Upper lobe of right lung (tissue), 1 donor: Measurements from ENCODE around the gene ADAM22. TPM values are rescaled to one million over a fixed set of nuclear protein-coding genes. Genes with fewer than 3 reads are reported as not detected.

Experiments
- ATAC-seq: fragments of 200-7000 bp; cut with Tn5 transposase; one replicate; pipeline ENCODE4 v1.9.1; 2020; ENCODE audit warnings: mild to moderate bottlenecking, moderate library complexity
- DNase-seq: peaks from one replicate; pipeline ENCODE4 v3.0.0-alpha.2; 2020
- H3K27ac ChIP-seq: fragments of 200-600 bp; one replicate; pipeline ENCODE4 v1.8.0; 2022
- H3K27me3 ChIP-seq: fragments of 200-600 bp; one replicate; pipeline ENCODE4 v1.8.0; 2022; ENCODE audit warnings: mild to moderate bottlenecking
- H3K36me3 ChIP-seq: fragments of 200-600 bp; one replicate; pipeline ENCODE4 v1.8.0; 2022
- H3K4me1 ChIP-seq: fragments of 200-600 bp; one replicate; pipeline ENCODE4 v1.8.0; 2022
- H3K4me3 ChIP-seq: fragments of 200-600 bp; one replicate; pipeline ENCODE4 v1.8.0; 2022; ENCODE audit warnings: mild to moderate bottlenecking
- H3K9me3 ChIP-seq: fragments of 200-600 bp; one replicate; pipeline ENCODE4 v1.8.0; 2022
- intact Hi-C: fragments of 100-400 bp; cut with DNase I; formaldehyde crosslinking; loops from one replicate; pipeline ENCODE4 v1.11.0; 2022
- total RNA-seq: library from RNA; stranded (reverse); fragmentation: NEBNext Ultra II Directional; extraction: Animal tissue kit (Norgen Biotek cat#: 25700); gene quantifications from one replicate; pipeline ENCODE4 v1.2.1, GENCODE V29; 2021
- TF ChIP-seq, protein P1 (sequence below): fragments of 200-600 bp; IDR thresholded peaks from one replicate; pipeline ENCODE4 v1.8.0; 2022; ENCODE audit warnings: antibody characterized with exemption
- donor health status: DM: no; HTN: yes; CAD: no; lungs with severe emphysema.

The ADAM22 gene
- total RNA-seq, 1 donor from 2014 or later: 4.3 TPM

DNA sequence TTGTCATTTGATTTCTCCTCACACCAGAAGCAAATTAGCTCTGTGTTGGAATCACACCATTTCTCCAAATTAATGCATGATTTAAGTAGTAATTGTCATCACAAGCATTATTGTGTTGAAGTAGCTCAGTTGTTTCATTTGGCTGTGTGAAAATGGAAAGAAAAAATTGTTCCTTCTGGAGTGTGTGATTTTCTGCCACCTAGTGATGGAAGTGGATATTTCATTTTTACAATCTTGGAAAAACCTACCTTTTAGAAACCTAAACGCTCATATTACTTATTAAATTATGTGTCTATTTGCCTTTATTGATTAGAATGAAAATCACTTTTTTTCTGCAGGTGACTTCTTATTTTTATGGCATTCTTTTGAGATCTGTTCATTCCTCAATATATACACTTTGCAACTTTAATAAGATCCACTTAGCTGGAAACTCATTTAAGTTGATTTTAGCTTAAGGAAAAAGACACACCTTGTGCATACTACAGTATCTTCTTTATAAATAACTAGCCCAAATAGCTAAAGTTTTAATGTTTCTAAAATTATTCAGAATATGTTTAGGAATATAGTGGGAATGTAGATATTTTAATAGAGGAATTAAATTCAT, 235.8 kb downstream of the ADAM22 start:
- no peak for ATAC-seq
- H3K4me1 ChIP-seq: no peaks in the 10 kb centered on the region
- no peak overlapping the region for H3K4me3 ChIP-seq
- TF ChIP-seq, protein P1, sequence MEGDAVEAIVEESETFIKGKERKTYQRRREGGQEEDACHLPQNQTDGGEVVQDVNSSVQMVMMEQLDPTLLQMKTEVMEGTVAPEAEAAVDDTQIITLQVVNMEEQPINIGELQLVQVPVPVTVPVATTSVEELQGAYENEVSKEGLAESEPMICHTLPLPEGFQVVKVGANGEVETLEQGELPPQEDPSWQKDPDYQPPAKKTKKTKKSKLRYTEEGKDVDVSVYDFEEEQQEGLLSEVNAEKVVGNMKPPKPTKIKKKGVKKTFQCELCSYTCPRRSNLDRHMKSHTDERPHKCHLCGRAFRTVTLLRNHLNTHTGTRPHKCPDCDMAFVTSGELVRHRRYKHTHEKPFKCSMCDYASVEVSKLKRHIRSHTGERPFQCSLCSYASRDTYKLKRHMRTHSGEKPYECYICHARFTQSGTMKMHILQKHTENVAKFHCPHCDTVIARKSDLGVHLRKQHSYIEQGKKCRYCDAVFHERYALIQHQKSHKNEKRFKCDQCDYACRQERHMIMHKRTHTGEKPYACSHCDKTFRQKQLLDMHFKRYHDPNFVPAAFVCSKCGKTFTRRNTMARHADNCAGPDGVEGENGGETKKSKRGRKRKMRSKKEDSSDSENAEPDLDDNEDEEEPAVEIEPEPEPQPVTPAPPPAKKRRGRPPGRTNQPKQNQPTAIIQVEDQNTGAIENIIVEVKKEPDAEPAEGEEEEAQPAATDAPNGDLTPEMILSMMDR: peak; percentile 64
- H3K27ac ChIP-seq: no peak overlapping the region
- H3K27me3 ChIP-seq: no peaks in the 10 kb centered on the region
- H3K9me3 ChIP-seq: no peaks in the 10 kb centered on the region
- no peak for DNase-seq
- H3K36me3 ChIP-seq: no peaks in the 10 kb centered on the region
- intact Hi-C loops: no loop called here

DNA sequence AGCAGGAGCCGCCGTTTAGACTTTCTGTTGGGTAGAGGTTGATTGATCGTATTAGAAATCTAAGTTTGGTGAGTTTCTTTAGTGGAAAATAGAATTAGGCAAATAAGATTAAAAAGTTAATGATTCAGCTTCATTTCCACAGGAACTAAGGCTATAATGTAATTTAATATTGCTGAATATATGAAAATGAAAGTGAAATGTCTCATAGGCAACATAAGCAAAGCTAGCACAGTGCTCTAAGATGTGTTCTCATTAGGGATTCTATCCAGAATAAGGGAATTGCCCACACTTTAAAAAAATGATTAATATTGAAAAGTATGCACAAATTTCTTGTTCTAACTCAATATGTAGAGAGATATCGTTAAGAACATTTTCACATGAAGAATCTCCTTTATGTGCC, 238.8 kb downstream of the ADAM22 start:
- TF ChIP-seq, protein P1: no peak

DNA sequence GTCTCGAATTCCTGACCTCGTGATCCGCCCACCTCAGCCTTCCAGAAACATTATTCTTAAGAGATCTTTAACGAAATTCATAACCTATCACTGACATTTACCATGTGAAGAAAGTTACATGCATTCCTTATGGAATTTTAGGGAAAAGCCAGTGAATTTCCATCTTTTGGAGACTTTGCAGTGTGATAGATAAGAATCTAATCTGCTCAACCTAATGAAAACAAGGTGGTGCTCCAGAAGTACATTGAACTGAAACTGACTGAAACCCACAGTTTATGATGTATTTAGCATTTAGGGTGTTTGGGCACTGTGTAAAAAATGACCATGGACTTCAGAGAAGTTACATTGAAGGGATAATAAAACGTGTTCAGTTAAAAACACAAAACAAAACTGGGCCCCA, 242.1 kb downstream of the ADAM22 start:
- DNase-seq (no peak), ATAC-seq (no peak)
- H3K4me1 ChIP-seq: no peaks in the 10 kb centered on the region
- no peaks in the 10 kb centered on the region for H3K36me3 ChIP-seq
- no peaks in the 10 kb centered on the region for H3K27me3 ChIP-seq
- intact Hi-C loops: no loop called here
- H3K9me3 ChIP-seq: no peaks in the 10 kb centered on the region
- TF ChIP-seq, protein P1: no peak
- H3K27ac ChIP-seq: no peak overlapping the region
- H3K4me3 ChIP-seq: no peak overlapping the region

More for the DNA sequence above, 238.8 kb downstream of the ADAM22 start:
- H3K27ac ChIP-seq: no peak overlapping the region
- H3K4me1 ChIP-seq: no peaks in the 10 kb centered on the region
- ATAC-seq (no peak), DNase-seq (no peak)
- H3K36me3 ChIP-seq: no peaks in the 10 kb centered on the region
- no peaks in the 10 kb centered on the region for H3K9me3 ChIP-seq
- H3K27me3 ChIP-seq: no peaks in the 10 kb centered on the region
- no peak overlapping the region for H3K4me3 ChIP-seq
- intact Hi-C loops: no loop called here

DNA sequence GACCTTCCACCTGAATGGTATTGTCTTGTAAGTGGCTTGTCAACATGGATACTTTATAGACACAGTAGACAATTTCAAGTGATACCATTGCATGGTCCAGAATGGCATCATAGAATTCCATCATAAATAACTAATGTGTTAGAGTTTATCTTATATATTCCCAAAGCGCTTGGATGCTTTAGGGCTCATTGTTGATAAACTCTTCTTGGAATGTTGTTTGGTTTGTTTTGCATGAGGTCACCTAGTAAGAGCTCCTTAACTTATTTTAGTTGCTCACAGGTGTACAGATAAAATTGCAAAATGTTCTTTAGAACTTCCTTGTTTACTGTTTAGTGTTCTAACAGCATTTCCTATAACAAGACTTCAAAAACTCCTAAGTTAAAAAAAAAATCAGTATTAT, 249.0 kb downstream of the ADAM22 start:
- TF ChIP-seq, protein P1: no peak
- DNase-seq (no peak), ATAC-seq (no peak)
- Histone ChIP-seq H3K36me3 (no peaks in the 10 kb centered on the region), H3K9me3 (no peaks in the 10 kb centered on the region), H3K27me3 (no peaks in the 10 kb centered on the region), H3K27ac (no peak overlapping the region), H3K4me3 (no peak overlapping the region), H3K4me1 (no peaks in the 10 kb centered on the region)
- intact Hi-C loops: no loop called here

DNA sequence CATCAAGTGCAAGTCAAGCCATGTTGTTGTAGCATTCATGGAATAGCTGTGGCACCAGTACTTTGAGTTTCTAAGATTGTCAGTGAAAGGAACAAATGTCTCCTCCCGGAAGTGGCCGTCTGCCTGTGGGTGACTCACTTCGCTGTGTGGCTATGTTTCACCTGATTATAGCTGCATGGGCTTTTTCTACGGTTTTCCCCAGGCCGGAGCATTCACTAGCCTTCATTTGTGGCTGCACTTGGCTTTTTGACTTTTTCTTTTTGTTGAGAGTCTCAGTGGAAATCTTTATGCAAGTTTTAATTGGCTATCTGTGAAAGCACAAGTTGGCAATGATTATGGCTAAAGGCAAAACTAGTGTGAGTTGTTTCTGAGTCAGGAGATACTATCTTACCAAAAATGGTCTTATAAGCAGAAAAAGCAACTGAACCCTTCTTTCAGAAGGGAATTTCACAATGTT, 250.8 kb downstream of the ADAM22 start:
- no peak for ATAC-seq
- Histone ChIP-seq H3K36me3 (no peaks in the 10 kb centered on the region), H3K27me3 (no peaks in the 10 kb centered on the region), H3K9me3 (no peaks in the 10 kb centered on the region), H3K27ac (no peak overlapping the region), H3K4me3 (no peak overlapping the region), H3K4me1 (no peaks in the 10 kb centered on the region)
- DNase-seq: no peak
- intact Hi-C loops: no loop called here
- TF ChIP-seq, protein P1: no peak

DNA sequence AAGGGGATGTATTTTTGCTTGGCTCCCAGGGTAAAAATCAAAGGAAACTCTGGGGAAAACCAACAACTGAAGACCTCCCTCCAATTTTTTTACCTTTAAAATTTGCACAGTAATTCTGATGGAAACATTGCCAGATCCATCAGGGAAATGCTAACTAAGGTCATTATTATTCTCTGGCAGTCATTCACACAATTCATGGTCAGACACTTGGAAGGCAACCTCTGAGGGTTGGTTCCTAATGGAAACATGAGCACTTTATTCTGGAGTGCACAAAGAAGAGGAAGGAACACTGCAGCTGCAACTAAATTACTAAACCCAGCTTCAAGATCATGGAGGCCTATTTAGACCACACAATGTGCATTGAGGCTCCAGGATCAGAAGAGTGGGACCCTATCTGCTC, 251.6 kb downstream of the ADAM22 start:
- DNase-seq (no peak), ATAC-seq (no peak)
- Histone ChIP-seq H3K9me3 (no peaks in the 10 kb centered on the region), H3K27ac (no peak overlapping the region), H3K27me3 (no peaks in the 10 kb centered on the region), H3K36me3 (no peaks in the 10 kb centered on the region), H3K4me3 (no peak overlapping the region), H3K4me1 (no peaks in the 10 kb centered on the region)
- TF ChIP-seq, protein P1: no peak
- intact Hi-C loops: no loop called here
